ENCODE measurements around the gene ECM1.

GRCh38 chr1:150507912-150508864, at the start of gene ECM1:
- TF ChIP-seq CTCF (conservative IDR thresholded peaks at IDR 0.05; ENCODE audit: low read depth, low read length) (no peak), EZH2 (IDR thresholded peaks at IDR 0.05; ENCODE audit: low read length, unreplicated experiment) (no peak)
